ENCODE measurements around the gene TECR. TPM values are rescaled to one million over a fixed set of nuclear protein-coding genes. Genes with fewer than 3 reads are reported as not detected.
A peak's percentile ranks its signal among the peaks of the same experiment; 100 is the strongest.

TECR gene
- total RNA-seq, 1 experiment from 2014 or later: 232 TPM

- POLR2A ChIA-PET: interaction anchor here (0.9 to 3.0 kb wide), 2 partner anchors 16 to 38 kb away, joined by 3 to 17 read pairs; partner anchors contain the start of genes DNAJB1 and NDUFB7
- Histone ChIP-seq H3K9me2 (ENCODE audit: insufficient read depth) (no peaks in the 10 kb centered on the region), H3K4me3 (replicated peaks in 1 of 2; ENCODE audit: low read depth in 1 of 2, low read length in 2 of 2) (peak overlapping the region in 1 of 2 experiments; percentile 13; a peak in 3 of 4 replicates), H3K36me3 (ENCODE audit: control insufficient read depth in 1 of 2, insufficient read depth in 2 of 2, low read length in 2 of 2) (no peaks in the 10 kb centered on the region), H3K9ac (ENCODE audit: low read length) (peak overlapping the region; percentile 36), H4K20me1 (ENCODE audit: insufficient read depth) (0 out of 2 replicates have a peak, but pooled peaks cover 3% of the 10 kb centered on the region), H3K27me3 (ENCODE audit: insufficient read depth, low read length) (no peaks in the 10 kb centered on the region), H3K79me2 (ENCODE audit: insufficient read depth, low read length) (peaks cover 94% of the 10 kb centered on the region), H3K4me2 (ENCODE audit: low read length) (peak overlapping the region; percentile 67), H2AFZ (ENCODE audit: low read depth, low read length, poor library complexity, severe bottlenecking) (no peak overlapping the region), H3K9me3 (ENCODE audit: control insufficient read depth in 1 of 2, insufficient read depth in 1 of 2, low read depth in 1 of 2, low read length in 2 of 2) (no peaks in the 10 kb centered on the region), H3K27ac (ENCODE audit: low read depth, low read length) (peak overlapping the region; percentile 51), H3K4me1 (ENCODE audit: control insufficient read depth in 1 of 2, insufficient read depth in 2 of 2, low read length in 2 of 2) (peaks cover 37 to 50% of the 10 kb centered on the region in 2 experiments)
- CTCF ChIA-PET: interaction anchor here (0.7 to 2.6 kb wide), 7 partner anchors 9 to 203 kb away, joined by 3 to 14 read pairs (median 4); no protein-coding TSS in a partner anchor
- TF ChIP-seq EZH2 (IDR thresholded peaks at IDR 0.05): no peak
- no peak for TF ChIP-seq SIN3A (IDR thresholded peaks at IDR 0.05; ENCODE audit: low read depth)
- TF ChIP-seq RAD21 (IDR thresholded peaks at IDR 0.05; ENCODE audit: low read depth): no peak
- no peak for TF ChIP-seq SRF (IDR thresholded peaks at IDR 0.05; ENCODE audit: low read depth)
- peak; percentile 54 for TF ChIP-seq EGR1 (IDR thresholded peaks at IDR 0.05; ENCODE audit: low read depth)
- no peak for TF ChIP-seq ZFX (IDR thresholded peaks at IDR 0.05)
- peak; percentile 57 for ATAC-seq
- intact Hi-C loops (cut with micrococcal nuclease): loop anchor here (5.0 kb wide), 1 partner anchor 131 kb away; no protein-coding TSS in a partner anchor
- no TSS peak for BruUV-seq (replicated peaks)
- no peak for DNase-seq (ENCODE audit: low read depth, low spot score)
- RAD21 ChIA-PET (ENCODE audit: low non-redundant PET in 1 of 2, low total read pairs in 2 of 2, uncharacterized antibody in 2 of 2, unreplicated experiment in 2 of 2): no interaction called here
Observed at GRCh38 chr19:14555918-14556661, 26.7 kb downstream of the TECR start.

DNA sequence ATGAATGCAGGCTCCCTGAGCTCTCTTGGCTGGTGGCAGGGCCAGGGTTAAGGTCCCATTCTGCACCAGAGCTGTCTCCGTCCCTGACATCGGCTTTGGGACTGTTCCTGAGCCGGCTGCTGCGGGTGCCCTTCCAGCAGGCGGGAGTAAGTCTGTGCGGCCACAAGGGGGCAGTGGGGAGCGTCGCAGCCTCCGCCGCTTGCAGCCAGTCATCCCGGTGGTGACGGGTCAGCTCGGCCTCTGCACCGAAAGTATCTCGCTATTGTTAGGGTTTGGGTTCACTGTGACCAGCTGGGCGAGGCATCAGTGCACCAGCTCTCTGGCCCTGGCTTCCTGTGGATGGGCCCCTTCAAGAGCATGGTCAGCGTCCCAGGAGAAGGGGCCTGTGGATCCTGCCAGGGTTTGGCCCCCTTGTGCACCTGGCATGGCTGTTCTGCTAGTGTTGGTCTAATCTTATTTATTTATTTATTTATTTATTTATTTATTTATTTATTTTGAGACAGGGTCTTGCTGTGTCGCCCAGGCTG lies 27.3 kb downstream of the TECR start:
- RAD21 ChIA-PET (ENCODE audit: low non-redundant PET in 1 of 2, low total read pairs in 2 of 2, uncharacterized antibody in 2 of 2, unreplicated experiment in 2 of 2): no interaction called here
- Histone ChIP-seq H3K4me3 (replicated peaks in 1 of 2; ENCODE audit: low read depth in 1 of 2, low read length in 2 of 2) (peak overlapping the region; percentile 13 to 23; a peak in 3 of 4 replicates), H3K4me1 (ENCODE audit: control insufficient read depth in 1 of 2, insufficient read depth in 2 of 2, low read length in 2 of 2) (peaks cover 33 to 47% of the 10 kb centered on the region in 2 experiments)

More for the DNA sequence above, 27.3 kb downstream of the TECR start:
- peak overlapping the region; percentile 51 for H3K27ac ChIP-seq (ENCODE audit: low read depth, low read length)
- intact Hi-C loops (cut with micrococcal nuclease): loop anchor here (5.0 kb wide), 1 partner anchor 131 kb away; no protein-coding TSS in a partner anchor
- ChIA-PET POLR2A (interaction anchor here (0.9 to 3.0 kb wide), 2 partner anchors 15 to 39 kb away, joined by 3 to 17 read pairs; partner anchors contain the start of genes DNAJB1 and NDUFB7), CTCF (interaction anchor here (0.7 to 2.6 kb wide), 7 partner anchors 10 to 204 kb away, joined by 3 to 14 read pairs (median 4); no protein-coding TSS in a partner anchor)
- H2AFZ ChIP-seq (ENCODE audit: low read depth, low read length, poor library complexity, severe bottlenecking): no peak overlapping the region
- H3K9me3 ChIP-seq (ENCODE audit: control insufficient read depth in 1 of 2, insufficient read depth in 1 of 2, low read depth in 1 of 2, low read length in 2 of 2): no peaks in the 10 kb centered on the region
- ATAC-seq: peak; percentile 83
- H3K79me2 ChIP-seq (ENCODE audit: insufficient read depth, low read length): peaks cover 95% of the 10 kb centered on the region
- no TSS peak for BruUV-seq (replicated peaks)
- H3K9me2 ChIP-seq (ENCODE audit: insufficient read depth): no peaks in the 10 kb centered on the region
- H3K36me3 ChIP-seq (ENCODE audit: control insufficient read depth in 1 of 2, insufficient read depth in 2 of 2, low read length in 2 of 2): no peaks in the 10 kb centered on the region
- DNase-seq (ENCODE audit: low read depth, low spot score): peak; percentile 67
- no peaks in the 10 kb centered on the region for H3K27me3 ChIP-seq (ENCODE audit: insufficient read depth, low read length)
- H4K20me1 ChIP-seq (ENCODE audit: insufficient read depth): 0 out of 2 replicates have a peak, but pooled peaks cover 3% of the 10 kb centered on the region
- peak overlapping the region; percentile 67 for H3K4me2 ChIP-seq (ENCODE audit: low read length)
- TF ChIP-seq FOSL1 (IDR thresholded peaks at IDR 0.05; ENCODE audit: low read depth): no peak
- peak; percentile 32 for TF ChIP-seq YY1 (IDR thresholded peaks at IDR 0.05; ENCODE audit: extremely low read depth, insufficient replicate concordance, low read depth, low read length)
- TF ChIP-seq, protein P1, sequence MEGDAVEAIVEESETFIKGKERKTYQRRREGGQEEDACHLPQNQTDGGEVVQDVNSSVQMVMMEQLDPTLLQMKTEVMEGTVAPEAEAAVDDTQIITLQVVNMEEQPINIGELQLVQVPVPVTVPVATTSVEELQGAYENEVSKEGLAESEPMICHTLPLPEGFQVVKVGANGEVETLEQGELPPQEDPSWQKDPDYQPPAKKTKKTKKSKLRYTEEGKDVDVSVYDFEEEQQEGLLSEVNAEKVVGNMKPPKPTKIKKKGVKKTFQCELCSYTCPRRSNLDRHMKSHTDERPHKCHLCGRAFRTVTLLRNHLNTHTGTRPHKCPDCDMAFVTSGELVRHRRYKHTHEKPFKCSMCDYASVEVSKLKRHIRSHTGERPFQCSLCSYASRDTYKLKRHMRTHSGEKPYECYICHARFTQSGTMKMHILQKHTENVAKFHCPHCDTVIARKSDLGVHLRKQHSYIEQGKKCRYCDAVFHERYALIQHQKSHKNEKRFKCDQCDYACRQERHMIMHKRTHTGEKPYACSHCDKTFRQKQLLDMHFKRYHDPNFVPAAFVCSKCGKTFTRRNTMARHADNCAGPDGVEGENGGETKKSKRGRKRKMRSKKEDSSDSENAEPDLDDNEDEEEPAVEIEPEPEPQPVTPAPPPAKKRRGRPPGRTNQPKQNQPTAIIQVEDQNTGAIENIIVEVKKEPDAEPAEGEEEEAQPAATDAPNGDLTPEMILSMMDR (IDR thresholded peaks at IDR 0.05 in 2 of 3, conservative IDR thresholded peaks at IDR 0.05 in 1 of 3; ENCODE audit: borderline replicate concordance in 1 of 3, insufficient read depth in 1 of 3, low read depth in 2 of 3, low read length in 2 of 3): peak; percentile 57 to 97 (median 96); a peak in 5 of 6 replicates
- TF ChIP-seq MAX (IDR thresholded peaks at IDR 0.05): no peak
- no peak for TF ChIP-seq SRF (IDR thresholded peaks at IDR 0.05; ENCODE audit: low read depth)
- no peak; the same call in 1 of the 2 replicates for TF ChIP-seq RAD21 (IDR thresholded peaks at IDR 0.05; ENCODE audit: low read depth)
- peak overlapping the region; percentile 36 for H3K9ac ChIP-seq (ENCODE audit: low read length)
